HG02610 (cell line): Measurements from ENCODE around the gene LMAN1L.

Experiments
- ATAC-seq: cut with Tn5 transposase; IDR thresholded peaks from one replicate; pipeline ENCODE4 v1.9.1; 2021; ENCODE audit warnings: mild to moderate bottlenecking, moderate library complexity; ENCODE audit not compliant: unreplicated experiment

The LMAN1L gene

GRCh38 chr15:74851960-74852359 lies 39.3 kb downstream of the LMAN1L start:
- no peak for ATAC-seq

- no peak for ATAC-seq
Measured at GRCh38 chr15:74854453-74855022, 41.9 kb downstream of the LMAN1L start.

GRCh38 chr15:74855857-74856256 lies 43.2 kb downstream of the LMAN1L start:
- no peak for ATAC-seq

GRCh38 chr15:74856537-74856936 lies 43.9 kb downstream of the LMAN1L start:
- no peak for ATAC-seq

- peak; percentile 68 for ATAC-seq
Measured at GRCh38 chr15:74857082-74857655, 44.5 kb downstream of the LMAN1L start.

- no peak for ATAC-seq
Measured at GRCh38 chr15:74857671-74858368, 45.2 kb downstream of the LMAN1L start.

GRCh38 chr15:74858369-74858740 lies 45.7 kb downstream of the LMAN1L start:
- no peak for ATAC-seq

- ATAC-seq: no peak
Measured at GRCh38 chr15:74863239-74864056, 50.8 kb downstream of the LMAN1L start.

GRCh38 chr15:74864296-74864695 lies 51.7 kb downstream of the LMAN1L start:
- no peak for ATAC-seq

GRCh38 chr15:74865316-74865715 lies 52.7 kb downstream of the LMAN1L start:
- ATAC-seq: no peak

GRCh38 chr15:74866090-74866489 lies 53.5 kb downstream of the LMAN1L start:
- ATAC-seq: no peak

GRCh38 chr15:74867466-74868038 lies 54.9 kb downstream of the LMAN1L start:
- no peak for ATAC-seq

GRCh38 chr15:74868059-74868458 lies 55.4 kb downstream of the LMAN1L start:
- ATAC-seq: no peak

GRCh38 chr15:74869372-74869725 lies 56.7 kb downstream of the LMAN1L start:
- no peak for ATAC-seq

- ATAC-seq: peak; percentile 74
Measured at GRCh38 chr15:74869726-74870407, 57.2 kb downstream of the LMAN1L start.

GRCh38 chr15:74870436-74871215 lies 58.0 kb downstream of the LMAN1L start:
- peak; percentile 2 for ATAC-seq

GRCh38 chr15:74872702-74873035 lies 60.0 kb downstream of the LMAN1L start:
- ATAC-seq: no peak

GRCh38 chr15:74873036-74873755 lies 60.6 kb downstream of the LMAN1L start, which contains the start of gene SCAMP2:
Gene SCAMP2, minus strand, starts transcription at chr15:74873365. Its CDS starts 110 bp downstream, at chr15:74873255.
- ATAC-seq: peak; percentile 76

GRCh38 chr15:74873756-74874424 lies 61.3 kb downstream of the LMAN1L start:
- no peak for ATAC-seq
